ENCODE results near the gene CFAP58. TPM values are rescaled to one million over a fixed set of nuclear protein-coding genes. Genes with fewer than 3 reads are reported as not detected.

The CFAP58 gene
- total RNA-seq, 1 experiment from 2014 or later, result 0.31 TPM

DNA sequence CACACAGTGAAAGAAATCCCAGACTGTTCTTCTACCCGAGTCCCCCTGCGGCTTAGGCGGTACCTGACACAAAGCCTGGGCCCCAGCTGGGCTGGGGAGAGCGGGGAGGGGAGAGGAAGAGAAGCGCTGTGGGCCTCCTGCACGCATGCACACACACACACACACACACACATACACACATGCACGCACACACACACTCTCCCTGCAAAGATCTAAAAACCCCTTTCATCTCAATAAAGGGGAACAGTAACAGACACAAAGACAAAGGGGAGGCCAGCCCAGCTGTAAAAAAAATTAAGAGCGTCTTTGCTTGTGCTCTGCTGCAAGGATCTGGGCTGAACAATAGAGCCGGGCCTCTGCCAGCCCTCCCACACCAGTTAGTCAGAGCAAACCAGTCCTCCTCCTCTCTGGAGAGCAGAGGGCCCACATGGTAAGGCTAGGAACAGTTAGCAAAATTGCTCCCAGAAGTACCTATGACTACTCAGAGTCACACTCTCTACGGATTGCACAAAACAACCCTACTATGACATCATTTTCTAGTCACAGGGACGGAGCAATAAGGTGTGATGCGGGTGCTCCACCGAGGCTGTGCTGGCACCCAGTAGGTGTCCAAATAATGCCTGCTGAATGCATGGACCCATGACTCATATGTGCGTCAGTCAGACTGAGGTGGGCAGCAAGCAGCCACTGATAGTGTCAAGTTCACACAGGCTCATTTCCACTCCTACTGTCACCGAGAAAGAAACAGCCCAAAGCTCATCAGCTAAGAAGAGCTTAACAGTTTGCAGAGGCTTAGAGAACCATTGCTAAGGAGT lies 24.5 kb upstream of the CFAP58 start:
- BruUV-seq (replicated peaks), result no TSS peak
- H3F3A ChIP-seq (ENCODE audit: insufficient read depth, low read depth), result peaks cover 50% of the 10 kb centered on the region
- H3K27ac ChIP-seq, result peak overlapping the region; percentile 95
- peak overlapping the region; percentile 27; the same call in 1 of the 2 replicates for H3K4me3 ChIP-seq
- peaks cover 89% of the 10 kb centered on the region for H3K79me2 ChIP-seq (ENCODE audit: low read depth)
- peaks cover 72% of the 10 kb centered on the region for H3K4me1 ChIP-seq (replicated peaks; ENCODE audit: insufficient read depth)
- H2AFZ ChIP-seq, result no peak overlapping the region
- CTCF ChIA-PET, result interaction anchor here (0.5 to 0.6 kb wide), 2 partner anchors 294 to 548 kb away, joined by 3 read pairs; no protein-coding TSS in a partner anchor
- H3K9me3 ChIP-seq (ENCODE audit: insufficient read depth, low read depth), result no peaks in the 10 kb centered on the region
- H3K36me3 ChIP-seq (ENCODE audit: low read depth), result no peaks in the 10 kb centered on the region
- POLR2A ChIA-PET (ENCODE audit: unreplicated experiment), result no interaction called here
- peak overlapping the region; percentile 65 for H3K4me2 ChIP-seq
- H3K27me3 ChIP-seq (ENCODE audit: insufficient read depth, low read depth), result no peaks in the 10 kb centered on the region
- intact Hi-C loops (cut with micrococcal nuclease; ENCODE audit: unreplicated experiment), result loop anchor here (1.0 kb wide), 1 partner anchor 8 kb away; no protein-coding TSS in a partner anchor
- DNase-seq, result peak; percentile 50 to 90
- no peak for TF ChIP-seq EZH2 (IDR thresholded peaks at IDR 0.05; ENCODE audit: low read depth)
- TF ChIP-seq, protein P1, sequence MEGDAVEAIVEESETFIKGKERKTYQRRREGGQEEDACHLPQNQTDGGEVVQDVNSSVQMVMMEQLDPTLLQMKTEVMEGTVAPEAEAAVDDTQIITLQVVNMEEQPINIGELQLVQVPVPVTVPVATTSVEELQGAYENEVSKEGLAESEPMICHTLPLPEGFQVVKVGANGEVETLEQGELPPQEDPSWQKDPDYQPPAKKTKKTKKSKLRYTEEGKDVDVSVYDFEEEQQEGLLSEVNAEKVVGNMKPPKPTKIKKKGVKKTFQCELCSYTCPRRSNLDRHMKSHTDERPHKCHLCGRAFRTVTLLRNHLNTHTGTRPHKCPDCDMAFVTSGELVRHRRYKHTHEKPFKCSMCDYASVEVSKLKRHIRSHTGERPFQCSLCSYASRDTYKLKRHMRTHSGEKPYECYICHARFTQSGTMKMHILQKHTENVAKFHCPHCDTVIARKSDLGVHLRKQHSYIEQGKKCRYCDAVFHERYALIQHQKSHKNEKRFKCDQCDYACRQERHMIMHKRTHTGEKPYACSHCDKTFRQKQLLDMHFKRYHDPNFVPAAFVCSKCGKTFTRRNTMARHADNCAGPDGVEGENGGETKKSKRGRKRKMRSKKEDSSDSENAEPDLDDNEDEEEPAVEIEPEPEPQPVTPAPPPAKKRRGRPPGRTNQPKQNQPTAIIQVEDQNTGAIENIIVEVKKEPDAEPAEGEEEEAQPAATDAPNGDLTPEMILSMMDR (conservative IDR thresholded peaks at IDR 0.05), result no peak
- H4K20me1 ChIP-seq (ENCODE audit: insufficient read depth), result no peaks in the 10 kb centered on the region
- no peaks in the 10 kb centered on the region for H3K9me2 ChIP-seq (ENCODE audit: insufficient read depth)

DNA sequence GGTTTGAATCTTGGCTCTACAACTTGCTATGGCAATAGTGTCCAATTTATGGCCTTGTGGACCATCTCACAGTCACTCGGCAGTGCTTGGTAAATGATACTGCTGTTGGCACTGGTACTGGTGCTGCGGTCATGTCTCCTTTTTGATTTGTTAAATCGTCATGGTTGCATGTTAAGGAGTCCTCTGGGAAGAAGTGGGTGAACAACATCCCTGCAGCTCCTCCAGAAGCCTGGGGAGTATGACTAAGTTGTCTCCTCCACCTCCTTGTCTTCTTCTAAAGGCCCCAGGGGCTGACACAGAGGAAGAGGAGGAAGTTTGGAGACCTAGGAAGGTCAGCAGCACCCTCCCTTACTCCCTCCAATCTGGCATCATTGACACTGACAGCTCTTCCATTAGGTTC lies 23.9 kb upstream of the CFAP58 start:
- Histone ChIP-seq H3K9me3 (ENCODE audit: insufficient read depth, low read depth) (no peaks in the 10 kb centered on the region), H3K36me3 (ENCODE audit: low read depth) (no peaks in the 10 kb centered on the region), H3K9me2 (ENCODE audit: insufficient read depth) (no peaks in the 10 kb centered on the region), H4K20me1 (ENCODE audit: insufficient read depth) (no peaks in the 10 kb centered on the region), H3F3A (ENCODE audit: insufficient read depth, low read depth) (peaks cover 54% of the 10 kb centered on the region), H2AFZ (no peak overlapping the region), H3K4me2 (peak overlapping the region; percentile 65), H3K4me3 (peak overlapping the region; percentile 27; the same call in 1 of the 2 replicates), H3K27ac (peak overlapping the region; percentile 95), H3K4me1 (replicated peaks; ENCODE audit: insufficient read depth) (peaks cover 78% of the 10 kb centered on the region), H3K79me2 (ENCODE audit: low read depth) (peaks cover 89% of the 10 kb centered on the region), H3K27me3 (ENCODE audit: insufficient read depth, low read depth) (no peaks in the 10 kb centered on the region)
- POLR2A ChIA-PET (ENCODE audit: unreplicated experiment), result no interaction called here
- CTCF ChIA-PET, result interaction anchor here (0.6 kb wide), 1 partner anchor 548 kb away, joined by 3 read pairs; no protein-coding TSS in a partner anchor
- TF ChIP-seq, protein P1 (conservative IDR thresholded peaks at IDR 0.05), result no peak
- TF ChIP-seq EZH2 (IDR thresholded peaks at IDR 0.05; ENCODE audit: low read depth), result no peak
- DNase-seq, result peak in 1 of 2 experiments; percentile 69
- TSS peak; percentile 47 for BruUV-seq (replicated peaks)
- intact Hi-C loops (cut with micrococcal nuclease; ENCODE audit: unreplicated experiment), result loop anchor here (10.0 kb wide), 1 partner anchor 435 kb away; no protein-coding TSS in a partner anchor

DNA sequence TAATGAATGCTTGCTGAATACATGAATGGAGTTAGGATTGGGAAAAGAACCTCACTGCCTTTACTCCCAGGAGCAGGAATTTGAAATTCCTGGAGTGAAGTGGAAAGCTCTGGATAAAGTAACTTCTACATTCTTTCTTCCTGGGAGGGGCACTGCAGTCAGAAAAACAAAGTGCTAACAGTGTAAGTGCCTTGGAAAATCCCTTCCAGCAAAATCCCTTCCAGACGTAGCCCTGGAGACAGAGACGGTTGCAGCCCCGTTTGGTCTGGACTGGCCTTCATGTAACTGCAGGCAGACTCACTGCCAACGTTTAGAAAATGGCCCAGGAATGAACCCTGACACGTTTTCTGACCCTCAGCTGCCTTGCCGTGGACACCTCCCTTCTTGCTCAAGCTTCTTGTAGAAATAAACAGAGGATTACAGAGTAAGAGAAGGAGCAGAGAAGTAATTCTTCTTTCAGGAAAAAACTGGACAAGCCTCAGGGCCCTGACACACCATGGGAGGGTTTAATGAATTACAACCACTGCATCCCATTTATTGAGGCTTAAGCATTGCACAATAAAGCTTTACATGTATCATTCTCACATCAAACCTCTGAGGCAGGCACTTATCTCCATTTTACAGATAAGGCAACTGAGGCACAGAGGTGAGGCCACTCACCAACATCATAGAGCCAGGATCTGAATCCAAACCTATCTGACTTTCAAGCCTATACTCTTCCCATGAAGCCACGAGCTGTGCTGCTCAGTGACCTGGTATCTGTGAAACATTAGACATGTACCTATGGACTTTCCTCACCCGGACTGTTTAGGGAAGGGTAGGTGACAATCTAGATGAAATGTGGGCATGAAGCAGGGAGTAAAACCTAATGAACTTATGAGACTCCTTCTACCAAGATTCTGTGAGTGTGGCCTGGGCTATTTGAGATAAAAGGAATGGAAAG lies 23.2 kb upstream of the CFAP58 start:
- intact Hi-C loops (cut with micrococcal nuclease; ENCODE audit: unreplicated experiment), result loop anchor here (10.0 kb wide), 1 partner anchor 436 kb away; no protein-coding TSS in a partner anchor
- Histone ChIP-seq H3K79me2 (ENCODE audit: low read depth) (peaks cover 87% of the 10 kb centered on the region), H3K9me2 (ENCODE audit: insufficient read depth) (no peaks in the 10 kb centered on the region), H4K20me1 (ENCODE audit: insufficient read depth) (no peaks in the 10 kb centered on the region), H3K27me3 (ENCODE audit: insufficient read depth, low read depth) (no peaks in the 10 kb centered on the region), H3K9me3 (ENCODE audit: insufficient read depth, low read depth) (no peaks in the 10 kb centered on the region), H2AFZ (no peak overlapping the region), H3K4me1 (replicated peaks; ENCODE audit: insufficient read depth) (peaks cover 85% of the 10 kb centered on the region), H3K36me3 (ENCODE audit: low read depth) (no peaks in the 10 kb centered on the region), H3K4me2 (peak overlapping the region; percentile 65), H3K4me3 (peak overlapping the region; percentile 27; the same call in 1 of the 2 replicates), H3F3A (ENCODE audit: insufficient read depth, low read depth) (peaks cover 61% of the 10 kb centered on the region), H3K27ac (peak overlapping the region; percentile 95)
- no TSS peak for BruUV-seq (replicated peaks)
- POLR2A ChIA-PET (ENCODE audit: unreplicated experiment), result no interaction called here
- CTCF ChIA-PET, result interaction anchor here (0.7 kb wide), 1 partner anchor 24 kb away, joined by 3 read pairs; no protein-coding TSS in a partner anchor
- peak; percentile 43 to 85 for DNase-seq
- TF ChIP-seq EZH2 (IDR thresholded peaks at IDR 0.05; ENCODE audit: low read depth), result no peak
- TF ChIP-seq, protein P1 (conservative IDR thresholded peaks at IDR 0.05), result no peak

All from PC-9 (cell line).